NCI-H1436 treated with DMSO at 0.1 percent for 48 hours (cell line): Measurements from ENCODE around the gene TRUB1.
"Not testable (repeated sequence)": the region's sequence is repeated elsewhere in the genome, so short reads cannot be mapped to it uniquely, and the experiment has no call there.

ENCODE experiments used
- DNase-seq: peaks from one replicate; lab custom pipeline; 2025; lab: John Stamatoyannopoulos, UW

The TRUB1 gene

DNA sequence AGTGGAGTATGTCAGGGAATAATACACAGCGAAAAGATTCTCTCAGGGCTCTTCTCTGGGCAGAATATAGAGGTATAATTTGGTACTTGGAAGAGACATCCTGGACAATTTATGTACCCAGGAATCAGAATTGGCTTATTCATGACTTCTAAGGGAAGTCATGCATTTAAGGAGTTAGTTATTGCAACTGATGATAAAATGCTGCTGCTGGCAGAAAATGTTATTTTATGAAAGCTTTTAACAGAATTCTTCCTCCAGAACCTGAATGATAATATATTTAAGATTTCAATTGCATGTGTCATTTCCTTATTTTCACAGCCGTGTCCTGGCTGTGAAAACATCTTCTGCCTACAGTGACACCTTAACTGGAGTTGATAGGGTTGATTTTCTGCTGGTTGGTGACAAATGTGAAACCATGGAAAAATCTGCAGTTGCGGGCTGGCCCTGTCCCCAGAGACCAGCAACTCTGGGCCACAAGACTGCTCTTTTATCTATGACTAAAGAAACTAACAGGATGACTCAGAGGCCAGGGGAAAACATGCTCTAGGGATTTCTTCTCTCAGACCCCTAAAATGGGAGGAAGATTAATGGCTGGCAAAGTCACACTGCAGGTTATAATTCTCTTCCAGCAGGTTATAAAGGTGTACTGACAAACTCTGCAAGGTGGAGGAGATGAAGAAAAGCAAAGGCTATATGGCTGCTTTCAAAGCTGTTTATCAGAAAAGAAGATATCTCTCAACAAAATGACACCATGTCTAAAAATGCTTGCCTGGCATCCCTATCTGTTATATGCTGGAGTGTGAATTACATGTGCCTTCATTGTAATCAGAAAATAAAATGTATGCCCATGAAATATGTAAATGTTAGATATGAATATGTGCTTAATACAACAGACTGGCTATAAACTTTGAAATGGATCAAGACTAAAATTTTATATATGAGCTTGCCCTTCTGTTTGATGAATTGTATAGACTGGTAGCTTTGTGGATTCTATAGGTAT lies 12.1 kb upstream of the TRUB1 start:
- no peak for DNase-seq

DNA sequence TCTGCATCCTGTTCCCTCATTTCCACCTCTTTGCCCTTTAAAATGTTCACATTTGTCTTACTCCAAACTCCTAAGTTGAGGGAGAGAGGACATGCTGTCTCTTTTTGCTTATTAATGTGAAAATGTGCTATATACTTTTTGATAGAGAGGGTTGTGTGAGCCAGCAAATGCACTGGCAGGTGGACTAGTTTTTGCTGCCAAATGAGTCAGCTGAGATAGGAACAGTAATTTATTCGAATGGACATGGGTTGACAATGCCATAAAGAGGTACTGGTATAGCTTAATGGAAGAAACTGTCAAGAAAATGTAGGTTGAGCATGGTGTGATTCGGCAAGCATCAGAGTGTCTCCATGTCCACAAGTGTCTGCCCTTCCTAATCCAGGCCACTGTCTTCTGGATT lies 9.2 kb upstream of the TRUB1 start:
- DNase-seq = no peak

DNA sequence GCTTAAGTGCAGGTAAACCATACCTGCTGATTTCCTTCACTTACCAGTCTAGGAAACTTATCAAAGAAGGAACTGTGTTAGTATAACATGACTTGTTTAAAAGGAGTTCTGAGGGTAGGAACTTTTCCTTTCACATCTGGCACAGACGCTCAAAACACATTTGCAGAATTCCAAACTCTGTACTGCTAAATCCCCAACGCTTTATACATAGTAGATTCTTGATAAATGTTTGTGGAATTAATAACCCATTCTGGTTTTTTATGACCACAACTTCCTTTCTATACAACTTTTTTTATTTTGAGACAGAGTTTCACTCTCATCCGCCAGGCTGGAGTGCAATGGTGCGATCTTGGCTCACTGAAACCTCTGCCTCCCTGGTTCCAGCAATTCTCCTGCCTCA lies 7.7 kb upstream of the TRUB1 start:
- no peak for DNase-seq

DNA sequence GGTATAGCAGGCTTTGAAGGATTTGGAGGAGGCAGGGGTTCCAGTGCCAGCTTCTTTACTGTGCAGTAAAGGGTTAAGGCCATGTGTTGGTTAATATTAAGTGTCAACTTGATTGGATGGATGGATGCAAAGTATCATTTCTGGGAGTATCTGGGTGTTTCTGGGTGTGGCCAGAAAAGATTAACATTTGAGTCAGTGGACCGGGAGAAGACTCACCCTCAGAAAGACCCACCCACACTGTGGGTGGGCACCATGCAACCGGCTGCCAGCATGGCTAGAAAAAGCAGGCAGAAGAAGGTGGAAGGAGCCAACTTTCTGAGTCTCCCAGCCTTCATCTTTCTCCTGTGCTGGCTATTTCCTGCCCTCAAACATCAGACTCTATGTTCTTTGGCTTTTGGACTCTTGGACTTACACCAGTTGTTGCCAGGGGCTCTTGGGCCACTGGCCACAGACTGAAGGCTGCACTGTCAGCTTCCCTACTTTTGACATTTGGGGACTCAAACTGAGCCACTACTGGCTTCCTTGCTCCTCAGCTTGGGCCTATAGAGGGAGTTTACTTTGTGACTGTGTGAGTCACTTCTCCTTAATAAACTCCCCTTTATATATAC lies 6.8 kb upstream of the TRUB1 start:
- DNase-seq = no peak

DNA sequence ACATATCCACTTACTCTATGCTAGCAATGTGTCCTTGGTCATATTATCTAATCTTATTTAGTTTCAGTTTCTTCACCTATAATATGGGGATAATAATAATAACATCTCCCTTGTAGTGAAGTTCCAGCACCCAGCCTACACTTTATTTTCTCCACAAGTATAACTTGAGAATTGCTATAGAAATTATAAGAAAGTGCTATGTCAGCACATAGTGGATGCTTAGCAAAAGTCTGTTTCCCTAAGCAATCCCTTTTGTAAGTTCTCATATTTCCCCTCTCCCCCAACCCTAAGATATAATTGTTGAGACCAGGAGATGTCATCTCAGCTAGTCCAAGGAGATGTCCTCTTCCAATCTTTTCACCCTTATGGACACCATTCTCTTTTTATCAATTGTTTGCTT lies 5.8 kb upstream of the TRUB1 start:
- no peak for DNase-seq

DNA sequence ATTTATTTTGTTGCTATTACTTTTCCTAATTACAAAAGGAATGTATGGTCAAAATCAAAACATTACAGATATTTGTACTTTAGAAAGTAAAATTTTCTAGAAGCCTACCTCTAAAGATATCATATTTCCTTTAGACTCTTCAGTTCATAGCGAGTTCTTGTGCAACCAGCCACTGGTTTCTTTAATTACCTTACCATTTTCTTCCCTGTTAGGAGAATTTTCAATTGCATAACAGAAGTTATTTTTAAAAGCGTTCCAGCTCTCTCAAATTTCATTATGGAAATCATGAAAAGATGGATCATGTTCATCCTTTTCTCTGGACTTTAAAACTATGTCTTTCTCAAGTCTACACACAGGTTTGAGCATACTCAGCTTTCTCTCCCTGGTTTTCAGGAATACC lies 5.0 kb upstream of the TRUB1 start:
- no peak for DNase-seq

DNA sequence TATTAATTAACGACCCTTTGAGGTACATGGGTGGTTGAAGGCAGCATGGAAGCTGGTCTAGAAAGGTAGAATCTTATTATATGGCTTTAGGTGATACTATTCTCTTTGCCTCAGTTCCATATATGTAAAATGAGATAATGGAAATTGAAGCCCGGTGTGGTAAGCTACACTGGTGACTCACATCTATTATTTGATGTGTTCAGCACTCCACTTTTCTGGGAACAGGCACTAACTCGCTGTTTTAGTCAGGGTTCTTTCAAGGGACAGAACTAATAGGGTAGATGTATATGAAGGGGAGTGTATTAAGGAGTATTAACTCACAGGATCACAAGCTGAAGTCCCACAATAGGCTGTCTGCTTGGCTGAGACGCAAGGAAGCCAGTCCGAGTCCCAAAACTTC lies 4.4 kb upstream of the TRUB1 start:
- no peak for DNase-seq

DNA sequence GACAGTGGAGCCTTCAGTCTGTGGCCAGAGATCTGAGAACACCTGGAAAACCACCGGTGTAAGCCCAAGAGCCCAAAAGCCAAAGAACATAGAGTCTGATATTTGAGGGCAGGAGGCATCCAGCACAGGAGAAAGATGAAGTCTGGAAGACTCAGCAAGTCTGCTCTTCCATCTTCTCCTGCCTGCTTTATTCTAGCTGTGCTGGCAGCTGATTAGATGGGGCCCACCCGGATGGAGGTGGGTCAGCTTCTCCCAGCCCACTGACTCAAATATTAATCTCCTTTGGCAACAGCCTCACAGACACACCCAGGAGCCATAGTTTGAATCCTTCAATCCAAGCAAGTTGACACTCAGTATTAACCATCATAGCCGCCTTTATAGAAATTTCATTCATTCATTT lies 4.0 kb upstream of the TRUB1 start:
- not testable (repeated sequence) for DNase-seq

DNA sequence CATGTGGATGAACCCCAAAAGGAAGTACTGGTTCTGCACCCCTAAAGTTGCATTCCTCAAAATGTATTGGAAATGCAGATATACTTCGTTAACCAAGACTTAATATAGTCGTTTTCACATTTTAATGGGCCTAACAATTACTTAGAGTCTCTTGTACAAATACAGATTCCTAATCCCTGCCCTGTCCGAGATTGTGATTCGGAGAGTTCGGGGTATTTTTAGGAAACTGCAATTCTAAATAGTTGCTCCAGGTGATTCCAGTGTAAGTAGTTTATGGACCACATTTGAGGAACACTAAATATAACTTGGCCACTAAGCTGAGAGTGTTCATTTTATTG lies 830 bp downstream of the TRUB1 start:
- no peak for DNase-seq

DNA sequence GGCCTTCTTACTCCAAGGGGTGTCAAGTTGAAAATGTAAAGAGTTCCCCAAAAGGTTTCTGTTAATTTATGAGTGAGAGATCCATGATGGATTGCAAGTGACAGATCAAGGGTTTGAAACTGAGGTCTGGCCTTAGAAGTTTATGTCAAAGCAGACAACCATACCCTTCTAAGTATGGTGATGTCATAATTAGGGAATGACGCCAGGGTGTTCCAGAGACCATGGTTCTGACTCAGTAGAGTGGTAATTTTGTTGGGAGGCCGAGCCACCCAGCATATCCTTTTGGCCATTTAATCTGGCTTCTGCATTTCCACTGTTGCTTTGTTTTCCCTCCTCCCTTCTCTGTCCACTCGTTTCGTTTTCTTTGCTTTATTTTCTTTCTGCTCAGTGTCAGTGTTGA lies 2.7 kb downstream of the TRUB1 start:
- no peak for DNase-seq

DNA sequence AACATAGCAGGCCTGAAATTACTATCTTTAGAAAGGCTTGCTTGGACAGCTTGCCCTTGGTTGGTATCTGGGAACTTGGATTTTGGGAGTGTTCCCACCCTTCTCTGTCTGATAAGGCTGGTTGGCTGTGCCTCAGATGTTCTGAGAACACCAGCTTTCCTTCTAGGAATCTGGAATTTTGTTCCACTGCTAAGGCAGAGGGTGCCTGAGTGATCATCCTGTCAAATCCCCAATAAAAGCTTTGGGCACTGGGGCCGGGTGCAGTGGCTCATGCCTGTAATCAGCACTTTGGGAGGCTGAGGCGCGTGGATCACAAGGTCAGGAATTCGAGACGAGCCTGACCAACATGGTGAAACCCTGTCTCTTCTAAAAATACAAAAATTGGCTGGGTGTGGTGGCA lies 5.0 kb downstream of the TRUB1 start:
- no peak for DNase-seq

DNA sequence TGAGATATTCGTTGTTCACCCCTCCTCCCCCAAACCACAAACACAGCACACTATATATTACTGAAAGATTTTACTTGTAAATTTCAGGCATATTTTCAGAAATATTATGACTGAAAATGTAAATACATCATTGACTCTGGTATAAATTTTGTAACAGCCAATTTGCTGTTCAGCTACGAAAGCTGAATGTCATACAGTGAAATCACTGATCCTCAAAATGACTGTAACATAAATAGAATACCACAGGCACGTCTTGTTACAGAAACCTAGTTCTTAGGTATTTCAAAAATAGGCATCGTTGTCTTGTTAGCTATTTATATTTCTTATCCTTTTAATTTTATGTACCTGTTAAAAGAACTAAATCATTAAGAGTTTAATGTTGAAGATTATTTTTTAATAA lies 15.1 kb downstream of the TRUB1 start:
- no peak for DNase-seq

DNA sequence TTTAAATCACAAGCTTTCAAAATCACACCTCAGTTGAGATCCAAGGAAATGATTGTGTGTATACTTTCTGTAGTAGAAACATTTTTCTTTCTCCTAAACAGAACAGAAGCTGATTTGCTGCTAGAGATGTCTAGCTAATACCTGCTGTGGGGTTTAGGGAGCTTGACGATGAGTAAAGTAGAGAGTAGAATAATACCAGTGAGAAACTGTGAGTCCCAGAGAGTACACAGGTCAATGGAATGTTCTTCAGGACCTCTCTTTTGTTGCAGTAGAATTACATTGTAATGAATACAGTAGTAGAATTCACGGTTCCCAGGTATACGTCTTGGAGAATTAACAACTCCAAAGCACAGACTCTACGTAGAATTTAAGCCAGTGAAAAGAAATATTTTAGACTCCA lies 18.0 kb downstream of the TRUB1 start:
- no peak for DNase-seq

DNA sequence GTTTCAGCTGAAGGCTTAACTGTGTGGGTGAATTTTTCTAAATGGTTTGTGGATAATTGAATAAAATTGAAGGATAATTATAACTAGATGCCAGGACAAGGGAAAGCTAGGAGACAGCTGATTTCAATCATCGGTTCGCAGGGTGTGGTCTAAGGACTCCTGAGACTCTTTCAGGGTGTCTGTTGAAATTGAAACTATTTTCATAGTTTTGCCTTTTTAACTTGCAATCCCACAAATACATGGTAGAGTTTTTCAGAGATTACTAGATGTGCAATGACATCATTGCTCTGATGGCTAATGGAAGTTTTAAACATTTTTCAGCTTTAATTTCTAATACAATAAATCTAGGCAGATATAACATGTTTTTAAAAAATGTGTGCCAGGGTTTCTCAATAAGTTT lies 18.5 kb downstream of the TRUB1 start:
- no peak for DNase-seq

DNA sequence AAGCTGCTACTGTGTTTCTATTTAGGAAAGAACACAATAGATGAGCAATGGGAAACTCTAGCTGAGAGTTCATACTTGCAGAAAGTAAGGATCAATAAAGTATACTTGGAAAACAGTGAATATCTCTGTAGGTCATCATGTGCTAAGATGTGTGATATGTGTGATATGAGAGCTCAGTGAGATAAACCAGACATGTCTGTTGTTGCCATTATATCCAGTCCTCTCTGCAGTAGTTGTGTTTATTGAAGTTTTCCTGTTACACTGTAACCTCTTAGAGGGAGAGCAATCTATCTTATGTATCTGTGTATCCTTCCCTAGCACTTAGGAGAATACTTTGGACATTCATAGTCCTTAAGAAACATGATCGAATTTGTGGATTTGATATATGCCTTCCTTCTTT lies 19.1 kb downstream of the TRUB1 start:
- no peak for DNase-seq

DNA sequence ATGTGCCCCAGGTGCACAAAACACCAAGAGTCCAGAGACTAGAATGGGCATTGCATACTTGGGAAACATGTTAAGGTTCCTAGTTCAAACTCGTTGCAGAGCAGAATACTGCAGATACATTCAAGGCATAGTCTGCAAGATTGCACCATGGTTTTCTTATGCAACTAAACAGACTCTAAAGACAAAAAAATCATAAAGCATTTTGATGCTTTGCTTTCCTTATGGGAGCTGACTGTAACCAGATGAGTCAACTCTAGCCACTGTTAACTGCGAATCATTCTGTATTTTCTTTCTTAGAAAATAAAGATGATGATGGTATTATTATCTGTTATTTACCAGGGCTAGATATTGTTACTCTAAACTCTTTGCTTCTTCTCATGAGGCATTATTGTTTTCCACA lies 19.7 kb downstream of the TRUB1 start:
- DNase-seq = no peak

DNA sequence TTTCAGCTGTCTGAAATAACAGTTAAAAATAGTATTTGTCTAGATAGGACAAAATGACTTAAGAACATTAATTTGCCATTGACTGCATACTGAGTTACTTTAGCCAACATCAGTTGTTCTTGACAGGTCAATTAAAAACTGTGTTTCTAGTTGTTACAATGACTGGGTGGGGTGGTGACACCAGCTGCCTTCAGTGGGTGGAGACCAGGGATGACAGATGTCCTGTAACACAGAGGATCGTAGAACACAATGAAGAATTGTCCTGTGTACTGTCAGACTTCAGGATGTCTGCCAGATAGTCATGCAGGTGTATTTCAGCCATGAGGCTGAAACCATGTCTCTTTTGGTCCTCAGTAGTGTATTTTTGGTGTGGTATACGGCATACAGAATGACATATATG lies 24.4 kb downstream of the TRUB1 start:
- no peak for DNase-seq

DNA sequence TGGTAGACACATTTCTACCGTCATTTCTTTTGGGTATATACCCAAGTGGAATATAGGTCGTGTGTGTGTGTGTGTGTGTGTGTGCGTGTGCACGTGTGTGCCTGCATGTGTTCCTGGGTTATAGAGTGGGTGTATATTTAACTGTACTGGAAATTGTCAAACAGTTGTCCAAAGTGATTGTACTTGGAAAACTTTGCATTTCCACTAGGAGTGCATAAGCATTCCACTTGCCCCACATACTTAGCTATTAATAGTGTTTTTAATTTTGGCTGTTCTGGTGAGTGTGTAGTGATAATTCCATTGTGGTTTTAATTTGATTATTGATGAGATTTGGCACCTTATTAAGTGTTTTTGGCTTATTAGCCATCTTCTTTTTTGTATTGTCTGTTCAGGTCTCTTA lies 25.9 kb downstream of the TRUB1 start:
- no peak for DNase-seq

DNA sequence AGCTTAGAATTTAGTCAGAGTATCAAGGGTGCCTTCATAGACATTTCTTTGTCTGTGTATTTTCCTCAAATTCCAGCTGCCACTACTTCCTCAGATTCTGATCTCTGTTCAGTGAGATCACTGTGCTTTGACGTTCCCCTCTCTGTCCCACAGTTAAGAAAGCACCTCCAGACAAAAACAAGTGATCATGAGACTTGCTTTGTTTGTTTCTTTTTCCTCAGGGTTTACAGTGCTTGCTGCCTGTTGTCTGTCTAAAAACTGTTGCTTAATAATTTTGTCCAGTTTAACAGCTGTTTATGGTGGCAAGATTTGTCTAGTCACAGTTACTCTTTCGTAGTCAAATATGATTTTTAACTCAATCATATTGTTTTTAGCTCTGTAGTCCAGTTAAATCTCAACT lies 29.1 kb downstream of the TRUB1 start:
- DNase-seq = no peak

DNA sequence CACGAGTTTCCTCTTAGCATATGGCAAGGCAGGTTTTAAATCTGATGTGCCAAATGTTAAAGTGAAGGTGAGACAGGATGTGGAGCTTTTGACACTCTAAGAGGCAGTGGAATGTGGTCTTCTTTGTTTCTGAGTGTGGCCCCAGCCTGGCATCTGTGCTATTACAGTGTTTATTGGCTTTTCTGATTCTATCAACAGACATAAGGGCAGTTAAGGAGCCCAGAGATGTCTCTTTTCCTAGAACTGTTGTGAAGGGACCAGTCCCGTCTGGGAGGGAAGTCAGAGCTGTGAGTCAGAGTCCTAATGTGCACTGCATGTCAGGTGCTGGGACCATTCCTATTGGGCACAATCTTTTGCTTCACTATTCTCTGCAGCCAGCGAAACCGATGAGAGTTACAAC lies 32.5 kb downstream of the TRUB1 start:
- DNase-seq = no peak

DNA sequence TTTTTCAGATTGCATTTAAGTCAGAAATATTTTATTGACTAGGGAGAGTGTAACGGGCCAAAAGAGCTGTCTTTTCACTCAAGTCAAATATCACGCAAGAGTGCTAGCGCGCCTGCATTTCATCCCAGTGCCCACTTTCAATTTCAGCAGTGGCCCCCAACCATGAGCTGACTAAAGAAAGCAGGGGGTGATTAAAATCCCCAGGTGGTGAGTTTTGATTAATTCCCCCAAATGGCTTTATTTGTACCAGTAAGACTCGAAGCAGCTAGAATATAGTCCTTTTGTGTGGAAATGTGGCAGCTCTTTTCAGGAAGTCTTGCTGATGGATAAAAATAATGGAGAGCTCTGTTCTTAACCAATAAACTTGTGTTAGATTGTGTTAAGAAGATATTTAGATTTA lies 35.3 kb downstream of the TRUB1 start:
- DNase-seq = no peak

DNA sequence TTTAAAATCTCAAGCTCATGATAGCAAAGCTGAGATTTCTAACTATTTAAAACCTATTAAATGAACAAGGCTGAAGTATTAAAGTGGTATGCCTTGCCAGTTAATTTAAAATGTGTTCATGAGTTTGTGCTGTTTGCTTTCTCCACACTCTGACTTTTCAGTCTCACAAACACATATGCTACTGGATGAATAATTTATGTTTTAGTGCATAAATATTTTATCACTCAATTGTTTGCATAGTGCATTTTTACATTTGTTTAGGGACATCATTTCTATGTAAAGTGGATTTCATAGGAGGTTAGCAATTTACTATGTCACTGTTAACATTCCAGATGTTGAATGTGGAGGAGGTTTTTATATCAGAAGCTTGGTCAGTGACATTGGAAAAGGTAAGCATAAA lies 36.0 kb downstream of the TRUB1 start:
- DNase-seq = no peak

DNA sequence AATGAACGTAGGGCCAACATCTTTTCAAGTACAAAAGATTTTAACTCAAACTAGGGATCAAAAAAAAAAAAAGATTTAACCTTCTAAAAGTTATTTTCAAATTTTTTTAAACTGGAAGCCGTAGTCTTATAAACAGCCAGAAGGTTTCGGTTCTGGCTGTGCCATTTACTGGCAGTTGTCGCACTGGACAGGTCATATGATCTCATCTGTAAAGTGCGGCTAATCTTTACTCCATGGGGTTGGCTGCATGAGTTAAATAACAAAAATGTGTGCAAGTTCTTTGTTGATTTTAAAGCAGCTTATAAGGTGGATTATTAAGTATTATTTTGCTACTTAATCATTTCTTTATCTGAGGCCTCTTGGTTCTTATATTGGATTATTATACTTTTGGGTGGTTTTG lies 36.6 kb downstream of the TRUB1 start:
- no peak for DNase-seq

DNA sequence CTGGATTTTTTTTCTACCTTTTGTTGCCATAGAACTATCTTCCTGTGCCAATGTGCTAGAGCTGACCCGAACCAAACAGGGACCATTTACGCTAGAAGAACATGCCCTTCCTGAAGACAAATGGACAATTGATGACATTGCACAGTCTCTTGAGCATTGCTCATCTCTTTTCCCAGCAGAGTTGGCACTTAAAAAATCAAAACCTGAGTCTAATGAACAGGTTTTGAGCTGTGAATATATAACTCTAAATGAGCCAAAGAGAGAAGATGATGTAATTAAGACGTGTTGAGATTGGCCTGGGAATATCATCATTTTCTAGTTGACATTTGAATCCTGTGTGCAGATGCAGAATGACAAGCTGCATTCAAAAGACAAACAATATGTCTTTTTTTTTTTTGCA lies 37.1 kb downstream of the TRUB1 start:
- DNase-seq = no peak
